Omental fat pad (tissue), 4 donors: ENCODE measurements around the gene RAB18. TPM values are rescaled to one million over a fixed set of nuclear protein-coding genes. Genes with fewer than 3 reads are reported as not detected.
"Not testable (repeated sequence)": the region's sequence is repeated elsewhere in the genome, so short reads cannot be mapped to it uniquely, and the experiment has no call there.

Experiments
- ATAC-seq: fragments of 150-250 bp; one replicate; pipeline ENCODE4 v1.9.1; 2016; ENCODE audit warnings: mild to moderate bottlenecking, moderate library complexity; ENCODE audit not compliant: low FRiP score
- DNase-seq: peaks from one replicate; pipeline ENCODE4 v3.0.0-alpha.2; 2019; ENCODE audit warnings: low spot score
- CTCF ChIP-seq, 3 donors: fragments of 450-650 bp; IDR thresholded peaks; one replicate each; pipeline ENCODE4 v1.5.1; 2016 to 2017; ENCODE audit warnings: antibody characterized with exemption in 3 of 3, mild to moderate bottlenecking in 3 of 3, moderate library complexity in 2 of 3
- total RNA-seq, 4 donors: library from RNA; depleted of rRNA; stranded (reverse); fragments of >200 nt; gene quantifications; one replicate each; pipeline ENCODE4 v1.1.0, GENCODE V29; 2016

The RAB18 gene
- total RNA-seq, 4 donors from 2014 or later, result 44.4 to 58.8 (median 45.7) TPM

- ATAC-seq, result no peak
- no peak for TF ChIP-seq CTCF (IDR thresholded peaks at IDR 0.05)
Observed at GRCh38 chr10:27564398-27564797, 60.3 kb downstream of the RAB18 start.

GRCh38 chr10:27564880-27565279 lies 60.8 kb downstream of the RAB18 start:
- DNase-seq (no peak), ATAC-seq (no peak)
- TF ChIP-seq CTCF (IDR thresholded peaks at IDR 0.05), result no peak

More at GRCh38 chr10:27564398-27564797, 60.3 kb downstream of the RAB18 start:
- no peak for DNase-seq

- TF ChIP-seq CTCF (IDR thresholded peaks at IDR 0.05), result no peak
- ATAC-seq (no peak), DNase-seq (no peak)
Observed at GRCh38 chr10:27568196-27569175, 64.4 kb downstream of the RAB18 start.

GRCh38 chr10:27569946-27570345 lies 65.8 kb downstream of the RAB18 start:
- DNase-seq (no peak), ATAC-seq (no peak)
- TF ChIP-seq CTCF (IDR thresholded peaks at IDR 0.05), result no peak

GRCh38 chr10:27577038-27577437 lies 72.9 kb downstream of the RAB18 start:
- ATAC-seq, DNase-seq: not testable (repeated sequence)

GRCh38 chr10:27578316-27578715 lies 74.2 kb downstream of the RAB18 start:
- TF ChIP-seq CTCF (IDR thresholded peaks at IDR 0.05), result no peak
- ATAC-seq (no peak), DNase-seq (no peak)

- ATAC-seq (no peak), DNase-seq (no peak)
- no peak for TF ChIP-seq CTCF (IDR thresholded peaks at IDR 0.05)
Observed at GRCh38 chr10:27581225-27581624, 77.1 kb downstream of the RAB18 start.
